ENCODE data around the gene U2AF2.

DNA sequence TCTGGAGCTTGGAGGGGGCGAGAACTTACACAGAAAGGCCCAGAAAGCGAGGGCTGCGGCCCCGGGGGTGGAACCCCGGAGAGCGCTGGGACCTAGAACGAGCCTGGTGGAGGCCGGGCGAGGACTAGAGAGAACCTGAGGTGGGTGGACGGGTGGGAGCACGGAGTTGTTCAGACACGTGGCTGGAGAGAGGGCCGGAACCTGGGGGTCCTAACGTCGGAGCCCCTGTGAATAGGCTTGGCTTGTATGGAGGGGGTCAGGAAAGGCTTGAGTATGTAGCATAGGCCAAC lies 11.0 kb upstream of the U2AF2 start:
- TF ChIP-seq CTCF (IDR thresholded peaks at IDR 0.05; ENCODE audit: low read length) (no peak), EZH2 (IDR thresholded peaks at IDR 0.05; ENCODE audit: borderline replicate concordance, low read length) (no peak)
